ENCODE results near the gene TES.
"Not testable (repeated sequence)": the region's sequence is repeated elsewhere in the genome, so short reads cannot be mapped to it uniquely, and the experiment has no call there.

The TES gene

DNA sequence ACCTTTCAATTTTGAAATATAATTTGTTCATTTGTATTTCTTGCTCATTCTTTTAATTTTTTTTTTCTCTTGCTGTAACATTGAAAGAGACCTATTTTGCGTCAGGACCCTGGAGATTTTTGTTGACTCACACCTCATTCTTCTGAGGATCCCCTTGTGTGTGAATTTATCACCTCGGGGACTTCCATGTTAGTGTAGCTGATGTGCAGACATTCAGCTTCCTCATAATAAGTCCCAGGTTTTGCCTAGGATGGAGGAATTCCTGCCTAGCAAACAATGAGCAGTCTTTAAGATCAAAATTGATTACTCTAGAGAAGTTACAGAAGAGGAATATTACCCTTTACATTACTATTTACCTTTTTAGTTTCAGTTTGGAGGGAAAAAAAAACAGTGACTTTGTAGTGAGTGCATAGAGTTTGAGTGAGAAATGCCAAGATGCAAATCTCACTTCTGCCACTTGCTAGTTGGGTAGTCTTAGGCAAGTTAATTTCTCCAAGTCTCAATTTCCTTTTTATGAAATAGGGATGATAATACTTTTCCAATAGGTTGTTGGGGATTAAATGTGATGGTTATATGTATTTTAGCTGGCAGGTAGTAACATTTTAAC, 14.3 kb downstream of the TES start:
- no peak for DNase-seq

GRCh38 chr7:116225860-116226259, 15.5 kb downstream of the TES start:
- DNase-seq, result no peak

- no peak for DNase-seq
Observed at GRCh38 chr7:116226664-116227063, 16.3 kb downstream of the TES start.

GRCh38 chr7:116227678-116228239, 17.4 kb downstream of the TES start:
- no peak for DNase-seq

- DNase-seq, result no peak
Observed at GRCh38 chr7:116228241-116228640, 17.9 kb downstream of the TES start.

- no peak for DNase-seq
Observed at GRCh38 chr7:116229366-116229765, 19.0 kb downstream of the TES start.

GRCh38 chr7:116230191-116231005, 20.1 kb downstream of the TES start:
- no peak for DNase-seq

DNA sequence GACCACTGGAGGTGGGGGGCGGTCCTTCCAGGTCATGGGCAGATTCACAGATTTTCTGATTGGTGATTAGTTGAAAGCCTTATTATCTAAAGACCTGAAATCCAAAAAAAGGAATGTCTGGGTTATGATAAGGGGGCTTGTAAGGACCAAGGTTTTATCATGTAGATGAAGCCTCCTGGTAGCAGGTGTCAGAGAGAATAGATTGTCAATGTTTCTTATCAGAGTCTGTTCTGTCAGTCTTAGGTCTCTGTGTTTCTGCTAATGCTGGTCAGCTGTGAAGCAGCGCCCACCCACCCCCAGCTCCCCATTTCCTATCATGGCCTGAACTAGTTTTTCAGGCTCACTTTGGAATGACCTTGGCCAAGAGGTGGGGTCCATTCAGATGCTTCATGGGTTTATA, 21.2 kb downstream of the TES start:
- no peak for DNase-seq

DNA sequence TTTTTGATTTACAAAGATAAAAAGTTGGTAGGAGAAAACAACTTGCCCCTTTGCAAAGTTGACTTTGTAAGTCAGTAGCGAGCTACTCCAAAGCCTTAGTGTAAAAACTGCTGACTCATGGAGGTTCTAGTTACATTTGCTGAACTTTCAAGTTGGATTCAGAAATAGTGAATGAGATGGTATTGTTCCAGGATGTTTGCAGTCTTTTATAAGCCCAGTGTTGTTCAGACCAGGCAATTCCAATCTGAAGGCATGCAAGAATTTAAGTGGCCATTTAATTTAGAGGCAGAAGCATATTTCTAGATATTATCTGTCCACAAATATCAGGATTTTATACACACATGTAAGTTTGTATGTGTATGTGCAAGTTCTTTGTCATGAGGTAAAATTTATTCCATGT, 21.6 kb downstream of the TES start:
- DNase-seq, result no peak

DNA sequence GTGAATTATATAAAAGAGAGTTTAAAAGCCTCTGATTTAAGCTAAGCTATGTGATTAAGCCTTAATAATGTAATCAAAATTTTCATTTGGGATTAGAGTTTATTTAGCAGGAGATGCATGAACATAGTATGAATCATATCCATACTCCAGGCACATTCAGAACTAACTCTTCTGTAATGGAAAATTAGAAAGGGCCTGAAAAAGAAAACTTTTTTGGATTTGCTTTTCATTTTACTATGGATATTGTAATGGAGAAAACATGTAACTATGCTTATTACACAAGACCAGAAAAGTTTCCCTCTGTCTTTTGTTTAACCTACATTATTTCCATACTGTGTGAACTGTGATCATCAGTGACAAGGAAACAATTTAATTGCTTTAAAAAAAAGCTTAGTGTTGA, 22.0 kb downstream of the TES start:
- no peak for DNase-seq

GRCh38 chr7:116232920-116233319, 22.6 kb downstream of the TES start:
- no peak for DNase-seq

DNA sequence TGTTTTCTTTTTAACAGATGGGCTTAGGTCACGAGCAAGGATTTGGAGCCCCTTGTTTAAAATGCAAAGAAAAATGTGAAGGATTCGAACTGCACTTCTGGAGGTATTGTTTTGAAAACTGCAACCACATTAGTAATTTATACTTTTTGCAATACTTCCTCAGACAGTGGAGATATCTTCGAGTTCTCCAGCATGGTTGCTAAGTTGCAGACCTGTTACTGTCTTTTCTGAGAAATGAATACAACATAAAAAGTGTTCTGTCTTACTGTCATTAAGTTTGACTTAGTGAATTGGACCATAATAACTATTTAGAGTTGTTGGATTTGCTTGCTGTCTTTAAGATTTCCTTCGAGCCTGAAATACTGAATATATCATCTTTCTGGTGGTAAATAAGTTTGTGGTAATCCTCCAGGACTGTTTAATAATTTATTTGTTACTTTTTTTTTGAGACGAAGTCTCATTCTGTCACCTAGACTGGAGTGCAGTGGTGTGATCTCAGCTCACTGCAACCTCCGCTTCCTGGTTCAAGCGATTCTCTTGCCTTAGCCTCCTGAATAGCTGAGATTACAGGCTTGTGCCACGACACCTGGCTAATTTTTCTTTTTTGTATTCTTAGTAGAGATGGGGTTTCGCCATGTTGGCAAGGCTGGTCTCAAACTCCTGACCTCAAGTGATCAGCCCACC, 24.3 kb downstream of the TES start:
- DNase-seq, result no peak

- no peak for DNase-seq
Observed at GRCh38 chr7:116235380-116235779, 25.0 kb downstream of the TES start.

DNA sequence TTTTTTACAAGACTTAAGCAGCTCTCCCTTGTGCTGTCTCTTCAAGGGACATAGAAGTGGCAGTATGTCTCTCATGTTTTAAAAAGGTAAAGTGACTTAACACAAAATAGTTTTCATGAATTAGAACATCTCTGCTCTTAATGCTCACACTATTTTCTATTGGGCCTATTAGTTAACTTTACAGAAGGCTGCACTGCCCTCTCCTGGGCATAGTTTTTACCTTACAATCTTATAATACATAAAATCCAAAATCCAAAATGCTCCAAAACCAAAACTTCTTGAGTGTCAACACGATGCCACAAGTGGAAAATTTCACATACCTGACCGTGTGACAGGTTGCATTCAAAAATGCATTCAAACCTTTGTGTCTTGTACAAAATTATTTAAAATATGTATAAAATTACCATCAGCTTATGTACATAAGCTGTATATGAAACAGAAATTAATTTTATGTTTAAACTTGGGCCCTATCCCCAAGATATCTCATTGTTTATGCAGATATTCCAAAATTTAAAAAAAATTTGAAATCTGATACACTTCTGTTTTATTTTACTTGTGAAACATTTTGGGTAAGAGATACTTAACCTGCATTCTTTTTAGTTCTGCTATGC, 25.8 kb downstream of the TES start:
- DNase-seq, result peak in 3 of 14 donors; percentile 3 to 35 (median 19)

GRCh38 chr7:116239020-116239419, 28.7 kb downstream of the TES start:
- no peak for DNase-seq

GRCh38 chr7:116239434-116239833, 29.1 kb downstream of the TES start:
- no peak for DNase-seq

DNA sequence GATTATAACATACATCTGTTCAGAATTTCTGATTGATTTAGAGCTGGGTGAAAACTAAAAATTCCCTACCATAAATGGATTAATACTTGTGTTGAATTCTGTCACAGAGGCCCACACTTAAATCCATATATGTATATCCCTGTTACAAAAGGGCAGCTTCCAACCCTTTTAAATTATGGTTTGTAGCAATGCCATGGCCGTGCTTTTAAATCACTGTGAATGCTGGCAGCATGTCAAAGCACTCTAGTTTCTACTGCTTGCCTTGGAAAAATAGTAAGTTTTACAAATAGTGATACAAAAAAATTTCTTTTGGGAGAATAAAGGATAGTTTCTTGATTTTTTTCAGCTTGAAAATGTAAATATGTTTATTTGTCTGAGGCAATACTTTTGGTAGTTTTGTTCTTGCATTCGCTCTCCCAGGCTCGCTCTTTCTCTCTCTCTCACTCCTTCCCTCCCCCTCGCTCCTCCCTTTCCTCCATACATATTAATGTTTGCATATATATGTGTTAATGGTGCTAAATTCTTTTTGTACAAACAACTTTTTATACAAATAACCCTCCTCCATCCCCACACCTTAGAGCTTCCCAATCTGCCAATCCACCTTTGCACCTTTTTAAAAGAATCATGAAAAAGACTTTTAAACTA, 29.8 kb downstream of the TES start:
- DNase-seq, result no peak

DNA sequence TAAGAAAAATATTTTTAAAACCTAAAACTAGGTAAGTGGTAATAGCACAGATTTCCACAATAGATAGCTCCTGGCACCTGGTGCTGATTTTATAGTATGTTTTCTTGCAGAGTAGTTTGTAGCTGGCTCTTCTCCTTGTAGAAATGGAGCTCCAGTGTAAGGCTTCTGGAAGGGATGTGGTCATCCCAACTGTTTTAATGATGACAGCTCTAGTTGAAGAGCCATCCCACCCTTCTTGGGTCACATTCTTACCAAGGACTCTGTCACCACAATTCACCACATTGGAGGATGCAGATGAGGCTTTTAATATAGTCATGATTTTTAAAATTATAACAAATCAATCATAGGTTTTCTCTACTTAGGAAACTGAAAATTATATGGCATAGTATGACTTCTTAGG, 31.0 kb downstream of the TES start:
- no peak for DNase-seq

GRCh38 chr7:116242178-116242577, 31.8 kb downstream of the TES start:
- DNase-seq, result no peak

- DNase-seq, result no peak
Observed at GRCh38 chr7:116242759-116243158, 32.4 kb downstream of the TES start.

DNA sequence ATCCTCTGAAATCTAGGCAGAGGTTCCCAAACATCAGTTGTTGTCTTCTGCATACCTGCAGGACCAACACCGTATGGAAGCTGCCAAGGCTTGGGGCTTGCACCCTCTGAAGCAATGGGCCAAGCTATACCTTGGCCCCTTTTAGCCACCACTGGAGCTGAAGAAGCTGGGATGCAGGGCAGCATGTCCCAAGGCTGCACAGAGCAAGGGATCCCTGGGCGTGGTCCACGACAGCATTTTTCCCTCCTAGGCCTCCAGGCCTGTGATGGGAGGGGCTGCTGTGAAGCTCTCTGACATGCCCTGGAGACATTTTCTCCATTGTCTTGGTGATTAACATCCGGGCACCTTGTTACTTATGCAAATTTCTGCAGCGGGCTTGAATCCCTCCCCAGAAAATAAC, 34.5 kb downstream of the TES start:
- not testable (repeated sequence) for DNase-seq

DNA sequence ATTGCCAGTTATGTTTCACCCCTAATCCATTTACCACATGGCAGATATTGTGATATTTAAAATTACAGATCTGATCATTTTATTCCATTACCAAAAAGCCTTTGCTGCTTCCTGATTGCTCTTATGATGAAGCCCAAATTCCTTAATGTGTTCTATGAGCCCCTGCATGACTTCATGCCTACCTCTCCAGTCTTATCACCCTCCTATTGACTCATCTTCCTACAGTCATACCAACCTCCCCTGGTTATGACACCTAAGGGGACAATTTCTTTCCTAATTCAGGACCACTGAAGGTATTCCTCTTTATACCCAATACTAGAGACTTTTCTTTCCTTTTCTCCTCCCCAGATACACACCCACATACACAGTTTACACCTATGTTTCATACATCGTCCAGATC, 36.0 kb downstream of the TES start:
- no peak for DNase-seq
